Astrocyte of the spinal cord (primary cell): ENCODE results near the gene SPNS1.

Experiments used
- DNase-seq: peaks from one replicate; pipeline ENCODE4 v3.0.0; 2011; ENCODE audit warnings: low read depth, low spot score
- H3K4me3 ChIP-seq: 2 replicates; pipeline ENCODE4 v1.5.1; 2011; ENCODE audit warnings: low read depth, mild to moderate bottlenecking, low read length, moderate library complexity
- CTCF ChIP-seq: IDR thresholded peaks from 2 replicates; pipeline ENCODE4 v1.5.1; 2012; ENCODE audit warnings: low read depth, mild to moderate bottlenecking, low read length, inconsistent platforms
- in situ Hi-C: cut with HindIII; loops from 2 replicates; pipeline ENCODE4 v1.10.0; 2017; ENCODE audit warnings: low sequenced_read_pairs

The SPNS1 gene

GRCh38 chr16:28983644-28984043 is 9.1 kb downstream of the SPNS1 start:
- no peak for TF ChIP-seq CTCF
- DNase-seq: no peak
- in situ Hi-C loops: no loop called here
- H3K4me3 ChIP-seq: no peak overlapping the region

- TF ChIP-seq CTCF: no peak
- no peak overlapping the region for H3K4me3 ChIP-seq
- DNase-seq: no peak
- in situ Hi-C loops: no loop called here
These were observed 9.5 kb downstream of the SPNS1 start for GRCh38 chr16:28984091-28984490.

- no peak for TF ChIP-seq CTCF
- in situ Hi-C loops: no loop called here
- no peak for DNase-seq
- no peak within 1 kb of the TSS for H3K4me3 ChIP-seq
These were observed 10.1 kb downstream of the SPNS1 start, which contains the start of gene LAT for GRCh38 chr16:28984619-28985135. LAT (plus strand) TSS chr16:28985052; CDS start chr16:28985418, 366 bp downstream.

GRCh38 chr16:28985211-28986041 is 10.8 kb downstream of the SPNS1 start:
- no peak overlapping the region for H3K4me3 ChIP-seq
- in situ Hi-C loops: no loop called here
- no peak for DNase-seq
- TF ChIP-seq CTCF: no peak

GRCh38 chr16:28986046-28986445 is 11.5 kb downstream of the SPNS1 start:
- H3K4me3 ChIP-seq: no peak overlapping the region
- no peak for TF ChIP-seq CTCF
- DNase-seq: no peak
- in situ Hi-C loops: no loop called here

GRCh38 chr16:28986492-28986891 is 11.9 kb downstream of the SPNS1 start:
- DNase-seq: no peak
- H3K4me3 ChIP-seq: no peak overlapping the region
- no peak for TF ChIP-seq CTCF
- in situ Hi-C loops: no loop called here
